PFSK-1 (cell line): ENCODE results near the gene COX5B.

ENCODE experiments used
- POLR2AphosphoS5 ChIP-seq: IDR thresholded peaks from 2 replicates; pipeline ENCODE4 v1.6.1; 2012; ENCODE audit warnings: low read depth, mild to moderate bottlenecking, control low read depth, low read length, moderate library complexity
- SIN3A ChIP-seq: IDR thresholded peaks from 2 replicates; pipeline ENCODE4 v1.6.1; 2012; ENCODE audit warnings: mild to moderate bottlenecking, low read length, moderate library complexity, borderline replicate concordance; ENCODE audit not compliant: insufficient read depth
- TAF1 ChIP-seq: IDR thresholded peaks from 2 replicates; pipeline ENCODE4 v1.6.1; 2012; ENCODE audit warnings: low read length, control low read depth, borderline replicate concordance; ENCODE audit not compliant: insufficient read depth
- TF ChIP-seq, protein P1 (sequence below), 2 experiments: IDR thresholded peaks; 2 replicates each; pipeline versions ENCODE4 v1.6.1 to v1.8.0; 2011 to 2012; ENCODE audit warnings: low read depth in 2 of 2, low read length in 2 of 2, control low read depth in 1 of 2, inconsistent platforms in 1 of 2, mild to moderate bottlenecking in 1 of 2, moderate library complexity in 1 of 2; ENCODE audit not compliant: insufficient read depth in 1 of 2

DNA sequence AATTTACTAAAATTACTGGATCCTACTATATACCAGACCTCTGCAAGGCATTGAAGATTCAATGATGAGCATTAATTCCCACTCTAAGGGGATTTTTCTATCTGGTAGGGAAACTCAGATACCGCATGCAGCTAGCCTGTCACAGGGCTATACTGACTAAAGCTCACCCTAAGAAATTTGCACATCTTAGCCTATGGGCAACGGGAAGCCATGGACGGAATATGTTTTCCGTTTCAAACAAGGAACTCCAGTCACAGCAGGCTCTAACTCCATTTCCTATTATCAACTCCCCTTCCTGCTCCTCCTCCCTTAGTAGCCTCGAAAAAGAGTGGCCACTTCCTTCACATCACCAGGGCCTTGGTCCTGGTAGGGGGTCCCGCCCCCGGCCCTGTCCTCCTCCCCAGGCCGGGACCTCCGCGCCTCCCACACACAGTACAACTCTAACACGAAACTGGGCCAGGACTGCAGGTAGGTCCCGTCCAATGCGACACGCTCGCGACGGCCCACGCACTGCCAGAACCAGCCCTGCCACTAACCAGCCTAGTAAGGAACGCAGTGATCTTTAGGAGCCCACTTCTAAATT is 659 bp upstream of the COX5B start:
- no peak for TF ChIP-seq TAF1
- no peak for TF ChIP-seq POLR2AphosphoS5
- TF ChIP-seq, protein P1, sequence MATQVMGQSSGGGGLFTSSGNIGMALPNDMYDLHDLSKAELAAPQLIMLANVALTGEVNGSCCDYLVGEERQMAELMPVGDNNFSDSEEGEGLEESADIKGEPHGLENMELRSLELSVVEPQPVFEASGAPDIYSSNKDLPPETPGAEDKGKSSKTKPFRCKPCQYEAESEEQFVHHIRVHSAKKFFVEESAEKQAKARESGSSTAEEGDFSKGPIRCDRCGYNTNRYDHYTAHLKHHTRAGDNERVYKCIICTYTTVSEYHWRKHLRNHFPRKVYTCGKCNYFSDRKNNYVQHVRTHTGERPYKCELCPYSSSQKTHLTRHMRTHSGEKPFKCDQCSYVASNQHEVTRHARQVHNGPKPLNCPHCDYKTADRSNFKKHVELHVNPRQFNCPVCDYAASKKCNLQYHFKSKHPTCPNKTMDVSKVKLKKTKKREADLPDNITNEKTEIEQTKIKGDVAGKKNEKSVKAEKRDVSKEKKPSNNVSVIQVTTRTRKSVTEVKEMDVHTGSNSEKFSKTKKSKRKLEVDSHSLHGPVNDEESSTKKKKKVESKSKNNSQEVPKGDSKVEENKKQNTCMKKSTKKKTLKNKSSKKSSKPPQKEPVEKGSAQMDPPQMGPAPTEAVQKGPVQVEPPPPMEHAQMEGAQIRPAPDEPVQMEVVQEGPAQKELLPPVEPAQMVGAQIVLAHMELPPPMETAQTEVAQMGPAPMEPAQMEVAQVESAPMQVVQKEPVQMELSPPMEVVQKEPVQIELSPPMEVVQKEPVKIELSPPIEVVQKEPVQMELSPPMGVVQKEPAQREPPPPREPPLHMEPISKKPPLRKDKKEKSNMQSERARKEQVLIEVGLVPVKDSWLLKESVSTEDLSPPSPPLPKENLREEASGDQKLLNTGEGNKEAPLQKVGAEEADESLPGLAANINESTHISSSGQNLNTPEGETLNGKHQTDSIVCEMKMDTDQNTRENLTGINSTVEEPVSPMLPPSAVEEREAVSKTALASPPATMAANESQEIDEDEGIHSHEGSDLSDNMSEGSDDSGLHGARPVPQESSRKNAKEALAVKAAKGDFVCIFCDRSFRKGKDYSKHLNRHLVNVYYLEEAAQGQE (IDR thresholded peaks at IDR 0.05; ENCODE audit: insufficient read depth in 1 of 2, low read depth in 2 of 2, low read length in 2 of 2) = no peak
- no peak for TF ChIP-seq SIN3A
